Hindlimb muscle (tissue), 1 donor: Measurements from ENCODE around the gene NYNRIN. TPM values are rescaled to one million over a fixed set of nuclear protein-coding genes. Genes with fewer than 3 reads are reported as not detected.
A peak's percentile ranks its signal among the peaks of the same experiment; 100 is the strongest.
"Not testable (repeated sequence)": the region's sequence is repeated elsewhere in the genome, so short reads cannot be mapped to it uniquely, and the experiment has no call there.

Source experiments
- DNase-seq: peaks from one replicate; pipeline ENCODE4 v3.0.0-alpha.2; 2013
- polyA plus RNA-seq: library from polyadenylated mRNA; unstranded; fragments of 120-200 nt; gene quantifications from one replicate; pipeline ENCODE4 v1.2.1, GENCODE V29; 2013; ENCODE audit not compliant: insufficient read length

The NYNRIN gene
- polyA plus RNA-seq, result 25.1 TPM

- DNase-seq, result peak; percentile 80
Measured at GRCh38 chr14:24398653-24399446, at the start of gene NYNRIN. Gene NYNRIN, plus strand, starts transcription at chr14:24399003. Its CDS starts 244 bp downstream, at chr14:24399247.

- DNase-seq, result no peak
Measured at GRCh38 chr14:24349742-24350141, 49.1 kb upstream of the NYNRIN start.

- no peak for DNase-seq
Measured at GRCh38 chr14:24351517-24351916, 47.3 kb upstream of the NYNRIN start.

- no peak for DNase-seq
Measured at GRCh38 chr14:24353559-24354481, 45.0 kb upstream of the NYNRIN start.

GRCh38 chr14:24354482-24354825 is 44.3 kb upstream of the NYNRIN start:
- not testable (repeated sequence) for DNase-seq

GRCh38 chr14:24355009-24355408 is 43.8 kb upstream of the NYNRIN start:
- DNase-seq, result no peak

- no peak for DNase-seq
Measured at GRCh38 chr14:24356208-24356607, 42.6 kb upstream of the NYNRIN start.

- DNase-seq, result no peak
Measured at GRCh38 chr14:24360281-24360680, 38.5 kb upstream of the NYNRIN start.

GRCh38 chr14:24361326-24361725 is 37.5 kb upstream of the NYNRIN start:
- DNase-seq, result no peak

GRCh38 chr14:24362241-24362960 is 36.4 kb upstream of the NYNRIN start:
- no peak for DNase-seq

GRCh38 chr14:24363401-24363800 is 35.4 kb upstream of the NYNRIN start:
- DNase-seq, result no peak

- no peak for DNase-seq
Measured at GRCh38 chr14:24364841-24365240, 34.0 kb upstream of the NYNRIN start.

GRCh38 chr14:24365600-24366412 is 33.0 kb upstream of the NYNRIN start:
- peak; percentile 89 for DNase-seq

- no peak for DNase-seq
Measured at GRCh38 chr14:24366413-24366720, 32.4 kb upstream of the NYNRIN start.

- peak; percentile 90 for DNase-seq
Measured at GRCh38 chr14:24366721-24367513, 31.9 kb upstream of the NYNRIN start.

- DNase-seq, result peak; percentile 92
Measured at GRCh38 chr14:24367514-24368211, 31.1 kb upstream of the NYNRIN start, which contains the start of gene NFATC4. Gene NFATC4, plus strand, starts transcription at chr14:24368184. Its CDS starts 157 bp downstream, at chr14:24368341.

GRCh38 chr14:24368212-24368561 is 30.6 kb upstream of the NYNRIN start:
- DNase-seq, result no peak

GRCh38 chr14:24368562-24369252 is 30.1 kb upstream of the NYNRIN start:
- peak; percentile 84 for DNase-seq

GRCh38 chr14:24369463-24369862 is 29.3 kb upstream of the NYNRIN start:
- no peak for DNase-seq
